ENCODE measurements around the gene NCOR2. TPM values are rescaled to one million over a fixed set of nuclear protein-coding genes. Genes with fewer than 3 reads are reported as not detected.

Gene NCOR2
- total RNA-seq, 1 donor from 2014 or later: 336 TPM

DNA sequence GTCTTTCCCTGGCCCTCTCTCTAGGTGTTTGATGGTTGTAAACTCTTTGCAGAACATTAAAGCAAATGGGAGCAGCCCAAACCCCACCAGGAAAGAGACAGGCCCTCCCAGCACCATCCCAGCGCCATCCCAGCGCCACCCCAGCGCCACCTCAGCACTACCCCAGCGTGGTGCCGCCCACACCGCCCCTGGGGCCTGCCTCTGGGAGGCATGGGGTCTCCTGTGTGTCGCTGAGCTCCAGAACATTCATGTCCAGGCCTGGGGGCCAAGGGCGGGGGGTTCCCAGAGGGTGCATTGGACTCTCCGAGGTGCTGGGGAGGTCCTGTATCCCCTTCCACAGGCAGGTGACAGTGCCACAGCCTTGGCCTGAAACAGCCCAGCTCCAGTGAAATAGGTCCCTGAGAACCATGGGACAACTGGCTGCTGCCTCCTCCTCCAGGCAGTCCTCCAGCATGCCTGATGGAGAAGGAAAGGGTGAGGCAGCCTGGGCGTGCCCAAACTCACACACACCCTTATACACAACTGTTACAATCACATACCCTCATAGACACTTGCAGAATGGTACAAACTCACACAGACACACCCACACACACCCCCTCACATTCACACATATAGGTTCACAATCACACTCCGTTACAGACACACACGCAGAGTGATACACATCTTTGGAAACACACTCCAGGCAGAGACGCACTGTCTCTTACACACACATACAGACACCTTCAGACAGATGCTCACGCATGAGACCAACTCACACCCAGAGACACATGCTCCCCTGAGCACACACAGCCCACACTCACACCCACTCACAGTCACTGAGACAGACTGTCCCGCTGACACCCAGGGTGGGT lies 44.4 kb upstream of the NCOR2 start:
- peaks cover 41% of the 10 kb centered on the region for H3K4me1 Mint-ChIP-seq

DNA sequence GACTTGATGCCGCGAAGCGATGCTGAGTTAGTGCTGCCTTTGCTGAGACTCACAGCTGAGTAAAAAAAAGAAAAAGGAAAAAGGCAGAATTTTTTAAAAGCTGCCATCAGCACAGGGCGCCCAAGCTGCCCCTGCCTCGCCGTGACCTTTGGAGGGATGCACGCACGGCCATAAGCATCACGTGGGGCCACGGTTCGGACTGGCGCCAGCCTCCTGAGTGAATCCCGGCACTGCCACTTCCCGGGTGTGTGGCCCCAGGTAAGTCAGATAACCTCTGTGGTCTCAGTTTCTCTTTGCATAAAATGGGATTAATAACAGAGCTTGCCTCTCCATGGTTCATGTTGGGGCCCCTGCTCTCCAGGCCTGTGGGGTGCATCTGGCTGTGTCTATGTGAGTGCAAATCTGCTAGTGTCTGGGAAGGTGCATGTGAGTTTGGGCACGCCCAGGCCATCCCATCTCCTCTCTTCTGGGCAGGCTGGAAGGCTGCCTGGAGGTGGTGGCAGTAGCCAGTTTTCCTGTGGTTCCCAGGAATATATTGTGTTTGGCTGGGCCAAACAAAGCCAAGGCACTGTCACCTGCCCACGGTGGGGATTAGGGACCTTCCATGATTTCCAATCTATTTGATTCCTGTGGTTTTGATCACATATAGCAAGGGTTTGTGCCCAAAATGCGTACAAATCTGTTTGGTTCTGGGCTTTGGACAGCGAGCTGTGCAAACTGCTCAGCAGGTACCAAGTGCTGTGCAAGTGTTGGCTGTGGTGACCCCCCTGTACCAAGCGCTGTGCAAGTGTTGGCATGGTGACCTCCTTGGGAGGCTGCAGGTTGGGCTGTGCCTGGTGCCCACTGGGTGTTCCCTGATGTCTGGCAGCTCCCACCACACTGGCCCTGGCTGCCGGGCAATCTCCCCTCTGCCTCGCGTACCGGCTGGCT lies 43.5 kb upstream of the NCOR2 start:
- Mint-ChIP-seq H3K27me3 (ENCODE audit: low read depth) (no peaks in the 10 kb centered on the region), H3K27ac (peak overlapping the region; percentile 43), H3K9me3 (no peaks in the 10 kb centered on the region), H3K4me3 (no peak overlapping the region), H3K4me1 (peaks cover 46% of the 10 kb centered on the region), H3K36me3 (no peaks in the 10 kb centered on the region)
- TF ChIP-seq, protein P1, sequence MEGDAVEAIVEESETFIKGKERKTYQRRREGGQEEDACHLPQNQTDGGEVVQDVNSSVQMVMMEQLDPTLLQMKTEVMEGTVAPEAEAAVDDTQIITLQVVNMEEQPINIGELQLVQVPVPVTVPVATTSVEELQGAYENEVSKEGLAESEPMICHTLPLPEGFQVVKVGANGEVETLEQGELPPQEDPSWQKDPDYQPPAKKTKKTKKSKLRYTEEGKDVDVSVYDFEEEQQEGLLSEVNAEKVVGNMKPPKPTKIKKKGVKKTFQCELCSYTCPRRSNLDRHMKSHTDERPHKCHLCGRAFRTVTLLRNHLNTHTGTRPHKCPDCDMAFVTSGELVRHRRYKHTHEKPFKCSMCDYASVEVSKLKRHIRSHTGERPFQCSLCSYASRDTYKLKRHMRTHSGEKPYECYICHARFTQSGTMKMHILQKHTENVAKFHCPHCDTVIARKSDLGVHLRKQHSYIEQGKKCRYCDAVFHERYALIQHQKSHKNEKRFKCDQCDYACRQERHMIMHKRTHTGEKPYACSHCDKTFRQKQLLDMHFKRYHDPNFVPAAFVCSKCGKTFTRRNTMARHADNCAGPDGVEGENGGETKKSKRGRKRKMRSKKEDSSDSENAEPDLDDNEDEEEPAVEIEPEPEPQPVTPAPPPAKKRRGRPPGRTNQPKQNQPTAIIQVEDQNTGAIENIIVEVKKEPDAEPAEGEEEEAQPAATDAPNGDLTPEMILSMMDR (IDR thresholded peaks at IDR 0.05; ENCODE audit: unreplicated experiment): no peak
- DNase-seq (ENCODE audit: low spot score in 2 of 2, unreplicated experiment in 2 of 2): no peak

More for the DNA sequence above, 44.4 kb upstream of the NCOR2 start:
- Mint-ChIP-seq H3K4me3 (no peak overlapping the region), H3K36me3 (no peaks in the 10 kb centered on the region), H3K27me3 (ENCODE audit: low read depth) (no peaks in the 10 kb centered on the region), H3K27ac (no peak overlapping the region), H3K9me3 (no peaks in the 10 kb centered on the region)
- TF ChIP-seq, protein P1 (IDR thresholded peaks at IDR 0.05; ENCODE audit: unreplicated experiment): no peak
- no peak for DNase-seq (ENCODE audit: low spot score in 2 of 2, unreplicated experiment in 2 of 2)

DNA sequence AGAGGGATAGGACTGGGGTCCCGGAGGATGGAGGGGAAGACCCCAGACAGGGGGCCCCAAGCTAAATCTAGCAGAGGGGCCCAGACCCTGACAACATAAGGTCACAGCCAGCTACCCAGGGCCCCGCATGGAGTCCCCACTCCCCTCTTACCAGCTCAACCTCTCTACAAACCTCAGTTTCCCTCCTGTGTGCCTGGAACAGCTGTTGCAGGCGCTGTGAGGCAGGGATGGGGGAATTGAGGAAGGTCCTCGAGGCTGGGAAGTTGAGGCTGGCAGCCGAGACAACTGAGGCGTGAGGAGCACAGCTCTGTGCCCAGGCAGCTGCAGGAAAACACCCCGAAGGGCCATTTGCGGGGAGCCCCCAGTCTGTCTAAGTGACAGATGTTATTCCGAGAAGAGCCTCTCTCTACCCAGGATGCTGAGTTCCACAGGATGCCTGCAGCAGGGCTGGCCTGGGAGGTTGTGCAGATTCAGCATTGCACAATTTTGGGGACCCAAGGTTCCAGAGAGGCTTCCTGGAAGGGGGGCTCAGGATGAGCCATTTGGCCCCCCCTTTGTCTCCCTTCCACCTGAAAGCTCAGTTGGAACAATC lies 42.7 kb upstream of the NCOR2 start:
- H3K9me3 Mint-ChIP-seq: no peaks in the 10 kb centered on the region
- no peak overlapping the region for H3K4me3 Mint-ChIP-seq
- no peak overlapping the region for H3K27ac Mint-ChIP-seq
- H3K36me3 Mint-ChIP-seq: no peaks in the 10 kb centered on the region
- TF ChIP-seq, protein P1 (IDR thresholded peaks at IDR 0.05; ENCODE audit: unreplicated experiment): no peak
- H3K4me1 Mint-ChIP-seq: peaks cover 54% of the 10 kb centered on the region
- no peak for DNase-seq (ENCODE audit: low spot score in 2 of 2, unreplicated experiment in 2 of 2)
- no peaks in the 10 kb centered on the region for H3K27me3 Mint-ChIP-seq (ENCODE audit: low read depth)

DNA sequence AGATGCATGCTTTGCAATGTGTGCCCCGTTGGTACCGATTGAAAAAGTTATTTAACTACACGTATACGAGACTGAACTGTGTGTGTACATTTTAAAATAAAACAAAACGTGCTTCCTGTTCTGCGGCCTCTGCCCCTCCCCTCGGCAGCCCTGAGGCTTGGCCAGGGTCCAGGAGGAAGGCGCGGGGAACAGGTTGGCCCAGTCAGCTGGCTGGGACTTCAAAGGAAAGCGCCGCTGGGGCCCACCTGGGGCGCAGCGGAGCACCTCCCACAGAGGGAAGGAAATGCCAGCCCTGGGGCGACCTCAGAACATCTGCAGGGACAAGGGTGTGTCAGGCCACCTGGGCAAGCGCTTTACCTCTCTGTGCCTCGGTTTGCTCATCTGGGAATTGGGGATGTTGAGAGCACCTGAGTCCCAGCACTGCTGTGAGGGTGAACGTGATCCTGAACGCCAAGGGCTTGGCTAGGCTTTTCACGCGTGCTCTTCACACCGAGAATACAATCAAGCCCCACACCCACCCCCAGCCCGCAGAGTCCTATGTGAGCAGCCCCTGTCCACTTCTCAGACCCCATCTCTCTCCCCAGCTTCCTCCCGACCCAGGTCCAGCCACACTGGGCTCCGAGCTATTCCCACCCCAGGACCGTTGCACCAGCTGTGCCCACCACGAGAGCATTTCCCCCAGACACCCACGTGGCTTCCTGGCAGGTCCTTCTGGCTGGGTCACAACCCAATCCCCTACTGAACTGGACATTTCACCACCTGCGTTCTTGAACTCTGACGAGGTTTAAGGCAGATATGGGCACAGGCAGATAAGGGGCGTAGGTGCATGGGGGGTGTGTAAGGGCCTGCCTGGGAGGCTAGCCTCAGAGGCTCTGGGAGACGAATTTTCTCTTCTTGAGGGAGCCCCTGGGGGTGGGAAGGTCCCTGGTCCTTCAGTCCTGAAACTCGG lies 41.9 kb upstream of the NCOR2 start:
- peak overlapping the region; percentile 47 for H3K4me3 Mint-ChIP-seq
- TF ChIP-seq, protein P1 (IDR thresholded peaks at IDR 0.05; ENCODE audit: unreplicated experiment): no peak
- no peaks in the 10 kb centered on the region for H3K9me3 Mint-ChIP-seq
- H3K27me3 Mint-ChIP-seq (ENCODE audit: low read depth): no peaks in the 10 kb centered on the region
- H3K27ac Mint-ChIP-seq: peak overlapping the region; percentile 94
- peak; percentile 89 to 95 for DNase-seq (ENCODE audit: low spot score in 2 of 2, unreplicated experiment in 2 of 2)
- H3K4me1 Mint-ChIP-seq: peaks cover 62% of the 10 kb centered on the region
- no peaks in the 10 kb centered on the region for H3K36me3 Mint-ChIP-seq
